C4-2B (cell line): ENCODE data around the gene XXYLT1.
"Not testable (repeated sequence)": the region's sequence is repeated elsewhere in the genome, so short reads cannot be mapped to it uniquely, and the experiment has no call there.

Source experiments
- H3K27ac ChIP-seq: fragments of 450-650 bp; 2 replicates; pipeline ENCODE4 v1.5.1; 2017
- ZFX ChIP-seq: fragments of 450-650 bp; IDR thresholded peaks from 2 replicates; pipeline ENCODE4 v1.6.1; 2017
- TF ChIP-seq, protein P1 (sequence below): fragments of 450-650 bp; conservative IDR thresholded peaks from 2 replicates; pipeline ENCODE4 v1.5.1; 2017; ENCODE audit warnings: mild to moderate bottlenecking

XXYLT1 gene

DNA sequence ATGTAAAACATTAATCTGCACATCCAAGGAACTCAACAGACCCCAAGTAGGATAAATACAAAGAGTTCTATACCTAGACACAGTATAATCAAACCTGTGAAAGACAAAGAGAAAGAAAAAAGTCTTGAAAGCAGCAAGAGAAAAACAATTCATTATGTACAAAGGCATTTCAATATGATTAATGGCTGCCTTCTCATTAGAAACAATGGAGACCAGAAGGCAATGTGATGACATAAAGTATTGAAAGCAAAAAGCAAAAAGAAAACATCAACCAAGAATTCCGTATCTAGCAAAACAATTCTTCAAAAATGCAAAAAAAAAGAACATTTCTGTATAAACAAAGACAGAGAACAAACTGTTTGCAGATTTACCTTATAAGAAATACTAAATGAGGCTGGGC, 81.1 kb downstream of the XXYLT1 start:
- TF ChIP-seq, protein P1, sequence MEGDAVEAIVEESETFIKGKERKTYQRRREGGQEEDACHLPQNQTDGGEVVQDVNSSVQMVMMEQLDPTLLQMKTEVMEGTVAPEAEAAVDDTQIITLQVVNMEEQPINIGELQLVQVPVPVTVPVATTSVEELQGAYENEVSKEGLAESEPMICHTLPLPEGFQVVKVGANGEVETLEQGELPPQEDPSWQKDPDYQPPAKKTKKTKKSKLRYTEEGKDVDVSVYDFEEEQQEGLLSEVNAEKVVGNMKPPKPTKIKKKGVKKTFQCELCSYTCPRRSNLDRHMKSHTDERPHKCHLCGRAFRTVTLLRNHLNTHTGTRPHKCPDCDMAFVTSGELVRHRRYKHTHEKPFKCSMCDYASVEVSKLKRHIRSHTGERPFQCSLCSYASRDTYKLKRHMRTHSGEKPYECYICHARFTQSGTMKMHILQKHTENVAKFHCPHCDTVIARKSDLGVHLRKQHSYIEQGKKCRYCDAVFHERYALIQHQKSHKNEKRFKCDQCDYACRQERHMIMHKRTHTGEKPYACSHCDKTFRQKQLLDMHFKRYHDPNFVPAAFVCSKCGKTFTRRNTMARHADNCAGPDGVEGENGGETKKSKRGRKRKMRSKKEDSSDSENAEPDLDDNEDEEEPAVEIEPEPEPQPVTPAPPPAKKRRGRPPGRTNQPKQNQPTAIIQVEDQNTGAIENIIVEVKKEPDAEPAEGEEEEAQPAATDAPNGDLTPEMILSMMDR, result no peak
- TF ChIP-seq ZFX, result no peak
- H3K27ac ChIP-seq, result no peak overlapping the region

DNA sequence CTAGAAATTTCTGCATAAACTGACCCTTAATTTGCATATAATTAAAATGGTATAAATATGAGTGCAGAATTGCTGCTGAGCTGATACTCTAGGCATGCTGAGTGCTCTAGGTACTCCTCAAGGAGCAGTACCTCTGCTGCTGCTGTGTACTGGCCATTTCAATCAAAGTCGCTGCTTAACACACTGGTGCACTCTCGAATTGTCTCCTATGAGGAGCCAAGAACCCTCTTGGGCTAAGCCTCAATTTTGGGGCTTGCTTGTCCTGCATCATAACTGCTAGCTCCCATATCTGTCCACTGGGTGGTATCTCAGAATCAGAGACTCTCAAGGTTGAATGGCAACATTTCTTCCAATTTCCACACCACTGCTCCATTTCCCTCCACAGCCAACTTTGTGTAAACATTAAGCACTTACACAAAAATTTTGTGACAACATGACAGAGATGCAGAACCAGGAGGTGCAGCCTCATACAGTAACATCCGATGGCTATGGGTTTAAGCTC, 82.5 kb downstream of the XXYLT1 start:
- no peak for TF ChIP-seq ZFX
- TF ChIP-seq, protein P1, result no peak
- no peak overlapping the region; the same call in 1 of the 2 replicates for H3K27ac ChIP-seq

DNA sequence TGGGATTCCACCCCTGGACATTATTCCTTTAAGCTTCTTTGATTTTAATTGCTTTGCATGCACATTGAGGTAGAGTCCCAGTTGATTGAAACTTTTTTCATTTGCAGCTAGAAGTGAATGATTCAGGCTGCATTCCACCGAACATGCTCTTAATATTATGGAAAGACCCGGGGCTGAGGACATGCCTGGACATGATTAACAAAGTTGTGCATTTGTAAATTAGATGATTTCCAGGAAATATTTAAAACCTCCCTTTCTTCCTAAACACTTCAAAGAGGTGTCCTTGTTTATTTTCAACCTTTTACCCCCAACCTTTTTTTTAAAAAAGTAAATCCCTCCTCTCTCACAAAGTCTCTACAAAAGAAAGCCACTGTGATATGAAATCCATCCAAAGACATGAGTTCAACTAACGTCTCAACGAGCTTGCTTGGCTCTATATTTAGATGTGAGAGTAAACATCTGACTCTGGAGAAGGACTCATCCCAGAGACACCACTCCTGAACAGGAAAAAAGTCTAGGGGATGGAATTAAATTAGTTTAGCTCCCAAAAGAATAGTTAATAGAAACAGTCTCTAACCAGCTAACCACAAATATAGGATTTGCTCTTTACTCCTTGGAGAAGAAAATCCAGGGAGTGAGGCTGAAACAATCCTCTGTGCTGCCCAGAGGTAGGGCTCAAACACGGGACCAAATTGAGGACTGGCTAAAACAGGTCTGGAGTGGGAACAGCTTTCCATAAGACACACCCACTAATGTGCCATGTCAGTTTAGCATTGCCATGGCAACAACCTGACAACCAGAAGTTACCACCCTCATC, 83.1 kb downstream of the XXYLT1 start:
- no peak overlapping the region; the same call in 1 of the 2 replicates for H3K27ac ChIP-seq
- TF ChIP-seq ZFX, result no peak

DNA sequence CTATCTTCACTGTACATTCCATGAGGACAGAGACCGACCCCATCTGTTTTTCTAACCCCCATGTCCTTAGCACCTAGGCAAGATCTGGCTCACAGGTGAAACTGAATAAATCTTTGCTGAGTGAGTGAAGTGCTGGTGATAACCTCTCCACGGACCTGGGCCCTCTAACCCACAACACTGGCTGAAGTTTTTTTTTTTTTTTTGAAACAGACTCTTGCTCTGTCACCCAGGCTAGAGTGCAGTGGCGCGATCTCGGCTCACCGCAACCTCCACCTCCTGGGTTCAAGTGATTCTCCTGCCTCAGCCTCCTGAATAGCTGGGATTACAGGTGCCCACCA, 84.3 kb downstream of the XXYLT1 start:
- not testable (repeated sequence) for H3K27ac ChIP-seq

DNA sequence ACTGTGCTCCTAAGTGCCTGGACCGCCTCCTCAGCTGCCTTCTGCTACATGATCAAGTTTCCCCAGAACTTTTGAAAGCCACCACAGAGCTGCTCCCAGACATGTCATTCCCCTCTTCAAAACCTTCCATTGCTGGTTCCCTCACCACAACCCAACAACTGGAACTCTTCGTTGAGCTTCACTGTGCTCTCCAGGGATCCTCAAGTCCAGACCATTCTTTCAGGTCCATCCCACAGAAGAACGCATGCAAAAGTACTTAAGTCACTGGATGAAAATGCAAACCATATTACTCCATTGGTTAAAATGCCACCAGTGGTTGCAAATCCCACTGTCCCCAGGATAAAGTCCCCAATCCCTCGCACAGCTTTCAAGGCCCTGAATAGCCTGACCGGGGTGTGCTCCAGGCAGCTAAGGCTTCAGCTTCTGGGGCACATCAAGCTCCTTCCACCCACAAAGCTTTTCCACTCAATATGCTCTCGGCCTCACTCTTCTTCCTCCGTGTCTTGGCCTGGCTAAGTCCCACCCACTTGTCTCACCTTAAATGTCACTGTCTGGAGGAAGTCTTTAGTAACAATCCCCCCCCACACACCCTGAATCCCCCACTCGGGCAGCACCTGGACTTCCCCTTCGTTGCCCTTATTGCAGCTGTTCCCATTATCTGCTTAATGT, 84.8 kb downstream of the XXYLT1 start:
- H3K27ac ChIP-seq, result no peak overlapping the region
- TF ChIP-seq, protein P1, result no peak
- no peak for TF ChIP-seq ZFX

DNA sequence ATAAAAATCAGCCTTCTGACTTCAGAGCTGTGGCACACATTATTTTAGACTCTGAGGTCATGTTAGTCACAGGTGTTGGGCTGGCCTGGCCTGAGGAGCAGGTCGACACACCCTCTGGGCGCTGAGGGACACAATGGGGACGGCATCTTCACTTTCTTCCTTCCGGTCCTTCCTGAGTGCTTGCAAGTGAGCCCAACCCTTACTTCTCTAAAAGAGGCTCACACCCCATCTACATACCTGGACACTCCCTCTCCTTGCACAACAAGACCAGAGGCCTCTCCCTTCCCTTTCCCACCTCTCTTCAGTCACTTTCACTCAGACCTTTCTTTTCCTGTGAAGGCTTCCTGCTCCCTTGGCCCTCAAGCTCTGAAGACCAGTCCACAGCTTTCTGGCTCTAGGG, 85.4 kb downstream of the XXYLT1 start:
- TF ChIP-seq, protein P1, result no peak
- TF ChIP-seq ZFX, result no peak
- no peak overlapping the region for H3K27ac ChIP-seq

DNA sequence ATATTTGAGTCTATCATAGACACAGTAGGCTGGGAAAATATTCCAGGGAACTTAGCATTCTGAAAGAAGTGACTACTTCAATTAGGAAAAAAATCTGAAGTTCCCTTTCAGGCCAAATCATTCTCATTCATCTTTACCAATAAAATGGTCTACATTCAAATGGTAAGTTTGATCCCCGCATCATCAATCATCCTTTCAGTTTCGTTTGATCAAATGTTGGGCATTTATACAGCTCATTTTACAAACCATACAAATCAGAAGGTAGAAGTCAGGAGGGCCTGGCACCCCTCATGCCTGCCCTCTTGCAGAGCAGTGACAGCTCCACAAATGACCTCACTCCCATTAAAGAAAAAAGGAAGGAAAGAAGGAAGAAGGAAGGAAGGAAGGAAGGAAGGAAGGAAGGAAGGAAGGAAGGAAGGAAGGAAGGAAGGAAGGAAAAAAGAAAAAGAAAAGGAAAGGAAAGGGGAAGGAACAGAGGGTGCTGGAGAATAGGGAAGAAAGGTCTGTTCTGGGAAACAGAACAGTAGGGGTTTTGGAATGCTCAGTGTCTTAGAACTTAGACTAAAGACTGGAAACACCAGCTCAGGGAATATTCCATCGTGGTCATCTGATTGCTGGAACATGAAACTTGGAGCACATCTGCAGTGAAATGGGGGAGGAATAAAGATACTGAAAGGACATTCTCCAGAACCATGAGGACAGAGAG, 86.1 kb downstream of the XXYLT1 start:
- no peak overlapping the region for H3K27ac ChIP-seq
- TF ChIP-seq, protein P1, result no peak
- TF ChIP-seq ZFX, result no peak

DNA sequence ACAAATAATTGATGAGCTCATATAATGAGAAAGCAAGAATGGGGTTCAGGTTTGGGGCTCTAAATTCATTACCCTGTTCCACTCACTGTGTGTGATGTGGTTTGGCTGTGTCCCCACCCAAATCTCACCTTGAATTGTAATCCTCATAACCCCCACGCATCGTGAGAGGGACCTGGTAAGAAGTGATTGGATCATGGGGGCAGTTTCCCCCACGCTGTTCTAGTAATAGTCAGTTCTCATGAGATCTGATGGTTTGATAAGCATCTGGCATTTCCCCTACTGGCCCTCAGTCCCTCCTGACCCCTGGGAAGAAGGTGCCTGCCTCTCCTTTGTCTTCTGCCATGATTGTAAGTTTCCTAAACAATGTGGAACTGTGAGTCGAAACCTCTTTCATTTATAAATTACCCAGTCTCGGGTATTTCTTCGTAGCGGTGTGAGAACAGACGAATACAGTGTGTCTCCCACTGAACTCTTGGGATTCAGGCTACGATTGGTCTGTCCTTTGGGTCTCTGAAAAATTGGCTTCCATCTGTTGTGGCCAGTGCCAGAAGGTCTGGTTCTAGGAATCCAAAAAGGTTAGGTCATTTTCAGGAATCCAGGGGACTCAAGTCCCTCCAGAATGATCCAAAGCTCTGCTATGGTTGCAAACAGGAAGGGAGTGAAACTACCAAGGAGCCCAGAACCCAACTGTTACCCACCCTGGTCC, 87.7 kb downstream of the XXYLT1 start:
- no peak for TF ChIP-seq ZFX
- TF ChIP-seq, protein P1, result no peak
- peak overlapping the region; percentile 56 for H3K27ac ChIP-seq
